A549 (cell line): ENCODE data around the gene TUB.

Experiments used
- CTCF ChIP-seq: fragments of >200 bp; sonication (Bioruptor Twin); formaldehyde crosslinking; IDR thresholded peaks from 3 replicates; pipeline ENCODE4 v1.5.1; 2016
- EP300 ChIP-seq, 2 experiments: fragments of >200 bp; sonication (Bioruptor Twin); formaldehyde crosslinking; IDR thresholded peaks; 2 replicates in 1 of 2; 3 replicates in 1 of 2; pipeline ENCODE4 v1.6.1; 2016 to 2017
- POLR2A ChIP-seq: IDR thresholded peaks from 2 replicates; pipeline ENCODE4 v1.6.1; 2012; ENCODE audit warnings: mild to moderate bottlenecking, low read length

- 0 out of 3 replicates have a peak, but pooled peaks have one; percentile 14 for TF ChIP-seq CTCF
- TF ChIP-seq POLR2A, result no peak
- no peak for TF ChIP-seq EP300 (IDR thresholded peaks at IDR 0.05)
Observed at GRCh38 chr11:8087185-8087584, 6.2 kb downstream of the TUB start.
